Measurements from ENCODE around the gene MRPS7. TPM values are rescaled to one million over a fixed set of nuclear protein-coding genes. Genes with fewer than 3 reads are reported as not detected.

The MRPS7 gene
- total RNA-seq (2014; rRNA removed; shearing (Covaris generic)), result 123 and 139 TPM in 2 replicates
- polyA plus RNA-seq (2015; cell fraction: cytosol; rRNA removed), result 47.5 and 57.2 TPM in 2 replicates
- polyA plus RNA-seq (2015; cell fraction: nucleus; rRNA removed), result 39.8 and 44.4 TPM in 2 replicates

GRCh38 chr17:75261336-75262111, at the start of gene MRPS7, which contains the start of gene GGA3:
Gene MRPS7, plus strand, starts transcription at chr17:75261879. Its CDS starts 22 bp downstream, at chr17:75261901.
Gene GGA3, minus strand, starts transcription at chr17:75261606. Its CDS starts 19 bp downstream, at chr17:75261587.
- DNase-seq (ENCODE audit: low read depth), result peak; percentile 87

GRCh38 chr17:75218131-75218530, 43.5 kb upstream of the MRPS7 start:
- no peak for DNase-seq (ENCODE audit: low read depth)

GRCh38 chr17:75219815-75220214, 41.9 kb upstream of the MRPS7 start:
- no peak for DNase-seq (ENCODE audit: low read depth)

- DNase-seq (ENCODE audit: low read depth), result no peak
These were observed 36.7 kb upstream of the MRPS7 start for GRCh38 chr17:75225016-75225415.

- no peak for DNase-seq (ENCODE audit: low read depth)
These were observed 34.0 kb upstream of the MRPS7 start for GRCh38 chr17:75227729-75228128.

- DNase-seq (ENCODE audit: low read depth), result no peak
These were observed 33.4 kb upstream of the MRPS7 start for GRCh38 chr17:75228305-75228704.

GRCh38 chr17:75228847-75229246, 32.8 kb upstream of the MRPS7 start:
- no peak for DNase-seq (ENCODE audit: low read depth)

- no peak for DNase-seq (ENCODE audit: low read depth)
These were observed 30.6 kb upstream of the MRPS7 start for GRCh38 chr17:75231071-75231470.

- DNase-seq (ENCODE audit: low read depth), result no peak
These were observed 29.8 kb upstream of the MRPS7 start for GRCh38 chr17:75231741-75232464.

GRCh38 chr17:75232786-75233185, 28.9 kb upstream of the MRPS7 start:
- DNase-seq (ENCODE audit: low read depth), result no peak

GRCh38 chr17:75237100-75238014, 24.3 kb upstream of the MRPS7 start:
- no peak for DNase-seq (ENCODE audit: low read depth)

- no peak for DNase-seq (ENCODE audit: low read depth)
These were observed 23.6 kb upstream of the MRPS7 start for GRCh38 chr17:75238020-75238580.

GRCh38 chr17:75238684-75239191, 22.9 kb upstream of the MRPS7 start:
- peak; percentile 48 for DNase-seq (ENCODE audit: low read depth)

GRCh38 chr17:75239214-75239613, 22.5 kb upstream of the MRPS7 start:
- DNase-seq (ENCODE audit: low read depth), result no peak

GRCh38 chr17:75239778-75240393, 21.8 kb upstream of the MRPS7 start:
- DNase-seq (ENCODE audit: low read depth), result no peak

GRCh38 chr17:75240394-75241142, 21.1 kb upstream of the MRPS7 start:
- peak; percentile 20 for DNase-seq (ENCODE audit: low read depth)

- DNase-seq (ENCODE audit: low read depth), result no peak
These were observed 20.6 kb upstream of the MRPS7 start for GRCh38 chr17:75241143-75241430.

GRCh38 chr17:75241502-75241901, 20.2 kb upstream of the MRPS7 start:
- DNase-seq (ENCODE audit: low read depth), result no peak

- DNase-seq (ENCODE audit: low read depth), result no peak
These were observed 19.7 kb upstream of the MRPS7 start for GRCh38 chr17:75241996-75242460.
